H9 (cell line): Measurements from ENCODE around the gene PTPDC1. TPM values are rescaled to one million over a fixed set of nuclear protein-coding genes. Genes with fewer than 3 reads are reported as not detected.

ENCODE experiments used
- DNase-seq: peaks from one replicate; pipeline ENCODE4 v3.0.0-alpha.2; 2017
- H2AFZ ChIP-seq: one replicate; pipeline ENCODE4 v1.6.1; 2013; ENCODE audit warnings: mild to moderate bottlenecking, low read length, control low read depth, moderate library complexity
- H2AK5ac ChIP-seq: 2 replicates; pipeline ENCODE4 v1.6.1; 2013; ENCODE audit warnings: low read length, control low read depth, mixed read lengths; ENCODE audit not compliant: insufficient read length
- H2BK120ac ChIP-seq: one replicate; pipeline ENCODE4 v1.6.1; 2013; ENCODE audit warnings: low read depth, mild to moderate bottlenecking, low read length, control low read depth, inconsistent platforms; ENCODE audit not compliant: poor library complexity, severe bottlenecking
- H2BK12ac ChIP-seq: 2 replicates; pipeline ENCODE4 v1.6.1; 2013; ENCODE audit warnings: low read length, control low read depth, mixed read lengths, low read depth; ENCODE audit not compliant: insufficient read length
- H2BK15ac ChIP-seq: 2 replicates; pipeline ENCODE4 v1.6.1; 2013; ENCODE audit warnings: low read depth, low read length, control low read depth
- H2BK20ac ChIP-seq: one replicate; pipeline ENCODE4 v1.6.1; 2013; ENCODE audit warnings: low read depth, mild to moderate bottlenecking, low read length, control low read depth, inconsistent platforms; ENCODE audit not compliant: poor library complexity, severe bottlenecking
- H2BK5ac ChIP-seq: 2 replicates; pipeline ENCODE4 v1.6.1; 2013; ENCODE audit warnings: low read length, control low read depth, mixed read lengths; ENCODE audit not compliant: insufficient read length
- H3K14ac ChIP-seq: 2 replicates; pipeline ENCODE4 v1.6.1; 2013; ENCODE audit warnings: low read length, control low read depth; ENCODE audit not compliant: insufficient read depth
- H3K18ac ChIP-seq: 2 replicates; pipeline ENCODE4 v1.6.1; 2013; ENCODE audit warnings: low read depth, mild to moderate bottlenecking, mixed read lengths, low read length, control low read depth; ENCODE audit not compliant: insufficient read length
- H3K23ac ChIP-seq: 2 replicates; pipeline ENCODE4 v1.6.1; 2013; ENCODE audit warnings: low read length, control low read depth, mixed read lengths, low read depth; ENCODE audit not compliant: insufficient read length
- H3K23me2 ChIP-seq: 2 replicates; pipeline ENCODE4 v1.6.1; 2013; ENCODE audit warnings: low read depth, mild to moderate bottlenecking, mixed read lengths, low read length, control low read depth; ENCODE audit not compliant: insufficient read length, poor library complexity, severe bottlenecking
- H3K27ac ChIP-seq: 2 replicates; pipeline ENCODE4 v1.5.1; 2013; ENCODE audit warnings: low read length, control low read depth, mixed read lengths, low read depth; ENCODE audit not compliant: insufficient read length
- H3K27me3 ChIP-seq: 2 replicates; pipeline ENCODE4 v1.6.1; 2013; ENCODE audit warnings: low read length, control low read depth, inconsistent platforms; ENCODE audit not compliant: insufficient read depth
- H3K4ac ChIP-seq: 2 replicates; pipeline ENCODE4 v1.6.1; 2013; ENCODE audit warnings: low read depth, mild to moderate bottlenecking, control low read depth, inconsistent platforms, low read length, moderate library complexity
- H3K4me1 ChIP-seq: 2 replicates; pipeline ENCODE4 v1.6.1; 2013; ENCODE audit warnings: low read length, control low read depth, inconsistent platforms; ENCODE audit not compliant: insufficient read depth
- H3K4me2 ChIP-seq: 2 replicates; pipeline ENCODE4 v1.6.1; 2013; ENCODE audit warnings: low read length, control low read depth, mixed read lengths; ENCODE audit not compliant: insufficient read length, insufficient read depth
- H3K56ac ChIP-seq: 2 replicates; pipeline ENCODE4 v1.6.1; 2013; ENCODE audit warnings: low read depth, mild to moderate bottlenecking, mixed read lengths, low read length, control low read depth; ENCODE audit not compliant: insufficient read length
- H3K79me1 ChIP-seq: 2 replicates; pipeline ENCODE4 v1.6.1; 2013; ENCODE audit warnings: low read depth, mild to moderate bottlenecking, moderate library complexity, low read length, control low read depth, inconsistent platforms; ENCODE audit not compliant: insufficient read depth, poor library complexity, severe bottlenecking
- H3K79me2 ChIP-seq: 2 replicates; pipeline ENCODE4 v1.6.1; 2013; ENCODE audit warnings: low read length, control low read depth, inconsistent platforms; ENCODE audit not compliant: insufficient read depth
- H3K9ac ChIP-seq: 2 replicates; pipeline ENCODE4 v1.6.1; 2013; ENCODE audit warnings: low read length, control low read depth, mixed read lengths; ENCODE audit not compliant: insufficient read length; ENCODE audit errors: extremely low read depth
- H3K9me3 ChIP-seq: one replicate; pipeline ENCODE4 v1.6.1; 2013; ENCODE audit warnings: low read depth, low read length, inconsistent platforms; ENCODE audit not compliant: control insufficient read depth
- H3T11ph ChIP-seq: one replicate; pipeline ENCODE4 v1.6.1; 2013; ENCODE audit warnings: mild to moderate bottlenecking, low read length, control low read depth, inconsistent platforms
- H4K20me1 ChIP-seq: one replicate; pipeline ENCODE4 v1.6.1; 2013; ENCODE audit not compliant: control insufficient read depth, insufficient read length, insufficient read depth
- H4K5ac ChIP-seq: 2 replicates; pipeline ENCODE4 v1.6.1; 2013; ENCODE audit warnings: low read depth, mild to moderate bottlenecking, mixed read lengths, low read length, control low read depth; ENCODE audit not compliant: insufficient read length
- H4K8ac ChIP-seq: replicated peaks from 2 replicates; pipeline ENCODE4 v1.6.1; 2013; ENCODE audit warnings: low read length, control low read depth, mixed read lengths, low read depth; ENCODE audit not compliant: insufficient read length
- H4K91ac ChIP-seq: 2 replicates; pipeline ENCODE4 v1.6.1; 2013; ENCODE audit warnings: low read depth, mild to moderate bottlenecking, moderate library complexity, mixed read lengths, low read length, control low read depth; ENCODE audit not compliant: insufficient read length
- H3K27ac Mint-ChIP-seq, 3 experiments: 2 replicates in 2 of 3; 3 replicates in 1 of 3; pipeline ENCODE4 v1.8.0; 2020 to 2021; ENCODE audit warnings: mixed read lengths in 3 of 3, mild to moderate bottlenecking in 1 of 3, moderate library complexity in 1 of 3
- H3K27me3 Mint-ChIP-seq: 2 replicates; pipeline ENCODE4 v1.8.0; 2021; ENCODE audit warnings: low read depth, mild to moderate bottlenecking, moderate library complexity, mixed read lengths
- H3K36me3 Mint-ChIP-seq, 3 experiments: 2 replicates in 2 of 3; 3 replicates in 1 of 3; pipeline ENCODE4 v1.8.0; 2020 to 2021; ENCODE audit warnings: low read depth in 3 of 3, mixed read lengths in 3 of 3; ENCODE audit not compliant: insufficient read depth in 1 of 3
- H3K4me1 Mint-ChIP-seq, 2 experiments: 2 replicates each; pipeline ENCODE4 v1.8.0; 2020; ENCODE audit warnings: mixed read lengths in 2 of 2
- H3K4me3 Mint-ChIP-seq, 2 experiments: 2 replicates in 1 of 2; 3 replicates in 1 of 2; pipeline ENCODE4 v1.8.0; 2020 to 2021; ENCODE audit warnings: mild to moderate bottlenecking in 2 of 2, mixed read lengths in 2 of 2, moderate library complexity in 1 of 2
- H3K9me3 Mint-ChIP-seq, 2 experiments: 2 replicates in 1 of 2; 3 replicates in 1 of 2; pipeline ENCODE4 v1.8.0; 2020; ENCODE audit warnings: mild to moderate bottlenecking in 2 of 2, mixed read lengths in 2 of 2, moderate library complexity in 1 of 2
- CTCF ChIP-seq: fragments of 200-600 bp; sonication (generic); conservative IDR thresholded peaks from 3 replicates; pipeline ENCODE4 v1.8.0; 2021; ENCODE audit warnings: antibody characterized with exemption, mild to moderate bottlenecking
- total RNA-seq: library from RNA; stranded (reverse); gene quantifications from 2 replicates; pipeline ENCODE4 v1.2.1, GENCODE V29; 2021

PTPDC1 gene
- total RNA-seq, 1 experiment from 2014 or later: 4.8 TPM

- no peak overlapping the region; a peak in 1 of 5 replicates for H3K4me3 Mint-ChIP-seq
- no peak overlapping the region for H3K14ac ChIP-seq
- no peaks in the 10 kb centered on the region for H3K27me3 ChIP-seq
- no peak overlapping the region for H2BK120ac ChIP-seq
- H2BK12ac ChIP-seq: no peak overlapping the region
- H3K27ac Mint-ChIP-seq: no peak overlapping the region
- H3K56ac ChIP-seq: no peak overlapping the region
- H3K18ac ChIP-seq: no peak overlapping the region
- H2BK5ac ChIP-seq: no peak overlapping the region
- H3K4ac ChIP-seq: no peak overlapping the region
- H3K9me3 Mint-ChIP-seq: peaks cover 43 to 53% of the 10 kb centered on the region in 2 experiments
- DNase-seq: no peak
- H2BK15ac ChIP-seq: no peak overlapping the region
- H3K9ac ChIP-seq: no peak overlapping the region
- no peak overlapping the region for H2BK20ac ChIP-seq
- H3K27me3 Mint-ChIP-seq: no peaks in the 10 kb centered on the region; the same call in 1 of the 2 replicates
- H3K27ac ChIP-seq: no peak overlapping the region
- H4K20me1 ChIP-seq: no peaks in the 10 kb centered on the region
- peaks cover 10 to 43% (median 27%) of the 10 kb centered on the region in 3 experiments for H3K36me3 Mint-ChIP-seq
- H3K23ac ChIP-seq: no peak overlapping the region
- H3K79me2 ChIP-seq: no peaks in the 10 kb centered on the region
- H3K79me1 ChIP-seq: no peaks in the 10 kb centered on the region
- no peaks in the 10 kb centered on the region for H3K4me1 ChIP-seq
- no peaks in the 10 kb centered on the region for H3K23me2 ChIP-seq
- TF ChIP-seq CTCF: no peak
- H3T11ph ChIP-seq: no peak overlapping the region
- no peaks in the 10 kb centered on the region for H3K4me1 Mint-ChIP-seq
- H4K91ac ChIP-seq: no peak overlapping the region
- no peak overlapping the region for H2AK5ac ChIP-seq
- no peak overlapping the region for H2AFZ ChIP-seq
- no peak overlapping the region for H4K5ac ChIP-seq
- H4K8ac ChIP-seq: no peak overlapping the region
- H3K9me3 ChIP-seq: peaks cover 4% of the 10 kb centered on the region
- H3K4me2 ChIP-seq: no peak overlapping the region
Measured at GRCh38 chr9:94127806-94128205, 43.5 kb downstream of the PTPDC1 start.
